MM.1S (cell line): Measurements from ENCODE around the gene CHURC1.

Source experiments
- EZH2 ChIP-seq: fragments of 300-600 bp; sonication (generic); optimal IDR thresholded peaks from 2 replicates; pipeline ENCODE3; 2017; ENCODE audit warnings: low read depth, mild to moderate bottlenecking, antibody characterized with exemption, low read length, mixed read lengths
- TF ChIP-seq, protein P1 (sequence below): fragments of 300-600 bp; sonication (generic); IDR thresholded peaks from 2 replicates; pipeline ENCODE4 v1.5.1; 2016; ENCODE audit warnings: antibody characterized with exemption, low read length, mixed read lengths

DNA sequence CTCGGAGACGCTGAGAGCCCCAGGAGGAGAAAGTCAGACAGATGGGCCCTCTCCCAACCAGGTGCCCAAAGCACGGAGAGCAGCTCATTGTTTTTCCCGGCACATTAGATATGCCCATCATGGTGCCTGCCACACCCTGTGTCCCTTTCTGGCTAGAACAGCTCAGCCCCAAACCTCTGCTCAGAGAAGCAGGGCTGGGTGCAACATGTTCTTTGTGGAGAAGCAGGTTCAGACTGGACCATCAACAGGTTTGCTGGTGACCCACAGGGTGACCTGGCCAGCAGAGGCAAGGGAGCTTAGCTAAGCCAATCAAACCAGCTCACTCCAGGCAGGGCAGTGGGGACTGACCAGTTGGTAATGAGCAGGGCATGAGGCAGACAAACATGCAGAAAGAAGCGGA, 44.5 kb downstream of the CHURC1 start:
- TF ChIP-seq, protein P1, sequence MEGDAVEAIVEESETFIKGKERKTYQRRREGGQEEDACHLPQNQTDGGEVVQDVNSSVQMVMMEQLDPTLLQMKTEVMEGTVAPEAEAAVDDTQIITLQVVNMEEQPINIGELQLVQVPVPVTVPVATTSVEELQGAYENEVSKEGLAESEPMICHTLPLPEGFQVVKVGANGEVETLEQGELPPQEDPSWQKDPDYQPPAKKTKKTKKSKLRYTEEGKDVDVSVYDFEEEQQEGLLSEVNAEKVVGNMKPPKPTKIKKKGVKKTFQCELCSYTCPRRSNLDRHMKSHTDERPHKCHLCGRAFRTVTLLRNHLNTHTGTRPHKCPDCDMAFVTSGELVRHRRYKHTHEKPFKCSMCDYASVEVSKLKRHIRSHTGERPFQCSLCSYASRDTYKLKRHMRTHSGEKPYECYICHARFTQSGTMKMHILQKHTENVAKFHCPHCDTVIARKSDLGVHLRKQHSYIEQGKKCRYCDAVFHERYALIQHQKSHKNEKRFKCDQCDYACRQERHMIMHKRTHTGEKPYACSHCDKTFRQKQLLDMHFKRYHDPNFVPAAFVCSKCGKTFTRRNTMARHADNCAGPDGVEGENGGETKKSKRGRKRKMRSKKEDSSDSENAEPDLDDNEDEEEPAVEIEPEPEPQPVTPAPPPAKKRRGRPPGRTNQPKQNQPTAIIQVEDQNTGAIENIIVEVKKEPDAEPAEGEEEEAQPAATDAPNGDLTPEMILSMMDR, result no peak
- no peak for TF ChIP-seq EZH2
